ENCODE measurements around the gene TIMM13. TPM values are rescaled to one million over a fixed set of nuclear protein-coding genes. Genes with fewer than 3 reads are reported as not detected.

Gene TIMM13
- polyA plus RNA-seq, 1 donor (not counting 4 experiments of a cell fraction or from before 2014, with no cell fraction given): 45.0 TPM

DNA sequence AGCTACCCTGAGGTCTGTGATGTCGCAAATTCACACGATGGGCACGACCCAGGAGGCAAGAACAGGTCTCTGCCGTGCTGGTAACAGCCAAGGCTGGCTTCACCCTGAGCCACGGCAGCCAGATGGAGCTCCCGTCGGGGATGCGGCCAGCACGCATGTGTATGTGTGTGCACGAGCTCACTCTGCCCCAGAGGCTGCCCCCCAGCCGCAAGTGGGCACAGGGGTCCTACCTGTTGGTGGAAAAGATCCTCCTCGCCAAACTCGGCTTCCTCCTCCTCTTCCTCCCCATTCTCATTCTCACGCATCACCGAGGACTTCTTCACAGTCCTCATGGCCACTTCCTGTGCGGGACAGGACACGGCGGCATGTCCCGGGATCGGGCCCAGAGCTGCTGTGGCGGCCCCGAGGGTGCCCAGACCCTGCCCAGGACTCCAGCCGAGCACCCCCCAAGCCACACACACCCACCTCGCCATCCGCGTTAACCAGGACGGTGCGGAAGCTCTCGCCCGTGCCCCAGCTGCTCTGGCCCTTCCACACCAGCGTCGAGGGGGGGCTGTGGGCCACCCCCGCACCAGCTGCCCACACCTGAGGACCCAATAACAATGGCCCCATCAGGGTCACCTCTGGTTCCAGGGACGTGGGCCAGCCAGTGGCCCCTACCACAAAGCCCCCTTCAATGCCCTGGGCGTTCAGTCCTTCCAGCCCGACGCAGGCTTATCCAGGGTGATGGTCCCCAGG, 4.1 kb upstream of the TIMM13 start:
- H3K9me1 ChIP-seq (ENCODE audit: control insufficient read depth, extremely low read depth, insufficient read depth, low read length): no peaks in the 10 kb centered on the region
- no peak overlapping the region for H3K9ac ChIP-seq (ENCODE audit: control insufficient read depth, extremely low read depth, insufficient read depth, low read length)
- H3K4me1 ChIP-seq (ENCODE audit: control insufficient read depth, extremely low read depth, insufficient read depth, low read length): peaks cover 13% of the 10 kb centered on the region
- dilution Hi-C loops (cut with MboI; ENCODE audit: extremely low pct_ligation_motif_present, low sequenced_read_pairs): no loop called here
- H3K36me3 ChIP-seq (ENCODE audit: control insufficient read depth in 2 of 2, extremely low read depth in 1 of 2, insufficient read depth in 2 of 2, low read length in 2 of 2): peaks cover 5 to 15% of the 10 kb centered on the region in 2 experiments
- H3K4me2 ChIP-seq (ENCODE audit: control insufficient read depth, extremely low read depth, insufficient read depth, low read depth, low read length): no peak overlapping the region
- peaks cover 9% of the 10 kb centered on the region for H3K79me2 ChIP-seq (ENCODE audit: control insufficient read depth, insufficient read depth, low read length)
- no peak overlapping the region for H3K4me3 ChIP-seq (ENCODE audit: control insufficient read depth in 2 of 3, extremely low read depth in 1 of 3, insufficient read depth in 2 of 3, low read depth in 1 of 3, low read length in 3 of 3)
- FAIRE-seq (no peak), DNase-seq (ENCODE audit: low read depth, low spot score) (no peak)
- no peaks in the 10 kb centered on the region for H3K27me3 ChIP-seq (ENCODE audit: control insufficient read depth, extremely low read depth, insufficient read depth, low read length)
- no peaks in the 10 kb centered on the region for H4K20me1 ChIP-seq (ENCODE audit: control insufficient read depth, extremely low read depth, insufficient read depth, low read length)
- no peak overlapping the region for H3K27ac ChIP-seq (ENCODE audit: control insufficient read depth, insufficient read depth, low read length)
- TF ChIP-seq EZH2 (IDR thresholded peaks at IDR 0.05; ENCODE audit: low read length): no peak
- TF ChIP-seq, protein P1, sequence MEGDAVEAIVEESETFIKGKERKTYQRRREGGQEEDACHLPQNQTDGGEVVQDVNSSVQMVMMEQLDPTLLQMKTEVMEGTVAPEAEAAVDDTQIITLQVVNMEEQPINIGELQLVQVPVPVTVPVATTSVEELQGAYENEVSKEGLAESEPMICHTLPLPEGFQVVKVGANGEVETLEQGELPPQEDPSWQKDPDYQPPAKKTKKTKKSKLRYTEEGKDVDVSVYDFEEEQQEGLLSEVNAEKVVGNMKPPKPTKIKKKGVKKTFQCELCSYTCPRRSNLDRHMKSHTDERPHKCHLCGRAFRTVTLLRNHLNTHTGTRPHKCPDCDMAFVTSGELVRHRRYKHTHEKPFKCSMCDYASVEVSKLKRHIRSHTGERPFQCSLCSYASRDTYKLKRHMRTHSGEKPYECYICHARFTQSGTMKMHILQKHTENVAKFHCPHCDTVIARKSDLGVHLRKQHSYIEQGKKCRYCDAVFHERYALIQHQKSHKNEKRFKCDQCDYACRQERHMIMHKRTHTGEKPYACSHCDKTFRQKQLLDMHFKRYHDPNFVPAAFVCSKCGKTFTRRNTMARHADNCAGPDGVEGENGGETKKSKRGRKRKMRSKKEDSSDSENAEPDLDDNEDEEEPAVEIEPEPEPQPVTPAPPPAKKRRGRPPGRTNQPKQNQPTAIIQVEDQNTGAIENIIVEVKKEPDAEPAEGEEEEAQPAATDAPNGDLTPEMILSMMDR (optimal IDR thresholded peaks at IDR 0.05 in 1 of 3, IDR thresholded peaks at IDR 0.05 in 1 of 3, conservative IDR thresholded peaks at IDR 0.05 in 1 of 3; ENCODE audit: extremely low read depth in 1 of 3, insufficient read depth in 2 of 3, low read length in 3 of 3): no peak
- no peaks in the 10 kb centered on the region for H3K9me3 ChIP-seq (ENCODE audit: control insufficient read depth, low read depth, low read length)
- H2AFZ ChIP-seq (ENCODE audit: control insufficient read depth, low read length): no peak overlapping the region

DNA sequence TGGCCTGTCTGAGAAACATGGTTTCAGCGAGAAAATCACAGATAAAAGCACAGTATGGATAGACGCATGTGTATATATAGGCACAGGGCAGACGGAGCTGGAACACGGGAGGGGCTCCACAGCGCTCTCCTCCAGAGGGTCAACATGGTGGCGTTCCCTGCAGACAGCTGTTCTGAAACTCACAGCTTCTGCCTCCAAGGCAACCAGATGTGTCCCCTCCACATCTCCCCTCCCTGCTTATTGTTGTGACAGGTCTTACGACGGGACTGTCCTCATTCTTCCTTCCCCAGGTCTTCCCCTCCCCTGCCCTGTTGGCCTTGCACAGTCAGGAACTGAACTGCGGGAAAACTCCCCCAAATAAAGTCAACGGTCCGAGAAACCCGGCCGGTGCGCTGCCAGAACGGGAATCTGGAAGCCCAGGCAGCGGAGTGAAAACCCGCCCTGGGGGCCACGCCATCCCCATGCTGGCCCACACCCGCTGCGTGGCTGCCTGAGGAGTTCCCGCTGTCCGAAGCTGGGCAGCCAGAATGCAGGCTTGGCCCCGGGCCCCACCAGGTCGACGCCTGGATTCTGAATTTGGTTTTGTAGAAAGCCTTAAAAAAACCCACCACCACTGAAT, 2.6 kb upstream of the TIMM13 start:
- Histone ChIP-seq H3K9me1 (ENCODE audit: control insufficient read depth, extremely low read depth, insufficient read depth, low read length) (peaks cover 2% of the 10 kb centered on the region), H3K27me3 (ENCODE audit: control insufficient read depth, extremely low read depth, insufficient read depth, low read length) (no peaks in the 10 kb centered on the region), H2AFZ (ENCODE audit: control insufficient read depth, low read length) (no peak overlapping the region), H3K4me3 (ENCODE audit: control insufficient read depth in 2 of 3, extremely low read depth in 1 of 3, insufficient read depth in 2 of 3, low read depth in 1 of 3, low read length in 3 of 3) (no peak overlapping the region), H4K20me1 (ENCODE audit: control insufficient read depth, extremely low read depth, insufficient read depth, low read length) (peaks cover 10% of the 10 kb centered on the region), H3K9ac (ENCODE audit: control insufficient read depth, extremely low read depth, insufficient read depth, low read length) (no peak overlapping the region), H3K4me2 (ENCODE audit: control insufficient read depth, extremely low read depth, insufficient read depth, low read depth, low read length) (no peak overlapping the region), H3K4me1 (ENCODE audit: control insufficient read depth, extremely low read depth, insufficient read depth, low read length) (peaks cover 24% of the 10 kb centered on the region), H3K79me2 (ENCODE audit: control insufficient read depth, insufficient read depth, low read length) (peaks cover 23% of the 10 kb centered on the region), H3K36me3 (ENCODE audit: control insufficient read depth in 2 of 2, extremely low read depth in 1 of 2, insufficient read depth in 2 of 2, low read length in 2 of 2) (peaks cover 15 to 17% of the 10 kb centered on the region in 2 experiments), H3K9me3 (ENCODE audit: control insufficient read depth, low read depth, low read length) (no peaks in the 10 kb centered on the region), H3K27ac (ENCODE audit: control insufficient read depth, insufficient read depth, low read length) (no peak overlapping the region)
- TF ChIP-seq EZH2 (IDR thresholded peaks at IDR 0.05; ENCODE audit: low read length): no peak
- TF ChIP-seq, protein P1 (optimal IDR thresholded peaks at IDR 0.05 in 1 of 3, IDR thresholded peaks at IDR 0.05 in 1 of 3, conservative IDR thresholded peaks at IDR 0.05 in 1 of 3; ENCODE audit: extremely low read depth in 1 of 3, insufficient read depth in 2 of 3, low read length in 3 of 3): no peak
- DNase-seq (ENCODE audit: low read depth, low spot score) (no peak), FAIRE-seq (no peak)
- dilution Hi-C loops (cut with MboI; ENCODE audit: extremely low pct_ligation_motif_present, low sequenced_read_pairs): no loop called here
